Left lobe of liver (tissue), 2 donors: ENCODE results near the gene C3AR1. TPM values are rescaled to one million over a fixed set of nuclear protein-coding genes. Genes with fewer than 3 reads are reported as not detected.
"Not testable (repeated sequence)": the region's sequence is repeated elsewhere in the genome, so short reads cannot be mapped to it uniquely, and the experiment has no call there.

Experiments
- ATAC-seq: fragments of 200-7000 bp; cut with Tn5 transposase; one replicate; pipeline ENCODE4 v1.9.1; 2020; ENCODE audit warnings: mild to moderate bottlenecking, moderate library complexity
- DNase-seq: peaks from one replicate; pipeline ENCODE4 v3.0.0-alpha.2; 2020; ENCODE audit warnings: low spot score
- total RNA-seq: library from RNA; stranded (reverse); gene quantifications from one replicate; pipeline ENCODE4 v1.2.1, GENCODE V29; 2021
- donor health status: DM: no; HTN: no; CAD: no; lungs with moderate emphysema.
- donor health status: DM: no; HTN: yes; CAD: no.

C3AR1 gene
- 2.3 TPM for total RNA-seq

DNA sequence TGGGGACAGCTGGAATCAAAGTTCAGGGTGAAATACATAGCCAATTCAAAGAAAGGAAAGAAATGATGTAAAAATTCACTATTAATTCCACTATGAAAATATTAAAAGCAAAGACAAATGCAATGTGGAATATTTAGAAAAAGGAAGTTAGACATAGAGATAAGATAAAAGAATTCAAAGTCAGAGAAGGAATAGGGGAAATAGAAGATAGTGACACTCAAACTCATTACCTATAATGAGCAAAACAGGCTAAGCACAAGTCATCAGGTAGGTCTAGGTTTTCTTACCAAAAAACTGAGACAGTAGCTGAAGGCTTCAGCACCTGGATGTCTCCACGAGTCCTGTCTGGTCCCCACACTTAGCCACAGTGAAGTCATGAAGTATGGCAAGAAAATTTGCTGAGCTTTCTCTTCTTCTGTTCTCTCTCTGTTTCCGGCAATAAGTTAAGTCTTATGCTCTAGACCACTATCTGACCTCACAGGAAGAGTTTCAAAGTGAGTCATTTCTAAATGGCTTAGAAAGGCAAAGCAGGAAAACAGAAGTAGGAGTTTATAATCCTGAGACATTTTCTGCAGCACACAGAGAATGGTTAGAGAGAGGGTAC, at the start of gene C3AR1:
TSS of gene C3AR1 (minus strand) at position 369 of the 604 bp plus-strand sequence. CDS start 6,174 bp downstream, outside the sequence.
- ATAC-seq: peak; percentile 53
- DNase-seq: no peak

DNA sequence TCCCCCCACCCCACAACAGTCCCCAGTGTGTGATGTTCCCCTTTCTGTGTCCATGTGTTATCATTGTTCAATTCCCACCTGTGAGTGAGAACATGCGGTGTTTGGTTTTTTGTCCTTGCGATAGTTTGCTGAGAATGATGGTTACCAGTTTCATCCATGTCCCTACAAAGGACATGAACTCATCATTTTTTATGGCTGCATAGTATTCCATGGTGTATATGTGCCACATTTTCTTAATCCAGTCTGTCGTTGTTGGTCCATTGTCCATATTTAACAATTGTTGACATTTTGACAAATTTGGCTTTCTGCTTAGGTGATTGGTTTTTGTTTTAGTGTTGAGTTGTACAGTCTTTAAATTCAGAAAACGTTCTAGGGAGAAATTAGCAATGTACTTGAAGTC, 47.0 kb upstream of the C3AR1 start:
- DNase-seq, ATAC-seq: not testable (repeated sequence)

DNA sequence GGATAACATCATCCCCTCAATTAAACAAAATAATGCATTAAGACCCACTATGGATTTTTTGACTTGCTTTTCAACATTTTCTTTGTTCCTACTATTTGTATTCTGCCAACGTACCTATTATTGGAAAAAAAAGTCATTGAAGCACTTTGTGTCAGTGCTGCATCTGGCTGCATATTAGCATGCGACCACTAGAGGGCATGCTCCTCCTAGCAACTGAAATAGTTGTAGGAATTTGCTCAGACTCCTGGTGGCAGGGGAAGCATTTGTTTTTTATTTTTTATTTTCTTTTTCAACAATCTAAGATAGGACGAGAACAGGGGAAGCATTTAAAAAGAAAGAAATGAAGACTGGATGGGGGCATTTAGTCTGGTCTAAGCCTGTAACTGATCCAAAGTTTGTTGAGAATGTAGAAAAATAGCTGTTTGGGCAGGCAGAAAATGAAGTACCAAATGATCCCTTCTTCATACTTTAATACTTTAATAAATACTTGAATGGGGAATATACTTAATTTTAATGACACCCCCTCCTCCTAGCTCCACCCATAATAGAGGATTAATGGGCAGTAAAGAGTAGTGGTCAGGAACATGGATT, 42.7 kb upstream of the C3AR1 start:
- DNase-seq (peak; percentile 66), ATAC-seq (peak; percentile 98)

DNA sequence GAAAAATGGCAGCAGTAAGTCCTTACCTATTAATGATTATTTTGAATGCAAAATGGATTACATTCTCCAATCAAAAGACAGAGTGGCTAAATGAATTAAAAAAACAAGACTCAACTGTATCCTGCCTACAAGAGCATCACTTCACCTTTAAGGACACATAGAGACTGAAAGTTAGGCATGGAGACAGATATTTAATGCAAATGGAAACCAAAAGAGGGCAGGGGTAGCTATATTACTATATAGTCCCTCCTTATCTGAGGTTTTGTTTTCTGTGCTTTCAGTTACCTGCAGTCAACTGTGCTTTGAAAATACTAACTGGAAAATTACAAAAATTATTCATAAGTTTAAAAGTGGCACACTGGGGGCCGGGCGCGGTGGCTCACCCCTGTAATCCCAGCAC, 33.1 kb upstream of the C3AR1 start:
- DNase-seq (no peak), ATAC-seq (no peak)

DNA sequence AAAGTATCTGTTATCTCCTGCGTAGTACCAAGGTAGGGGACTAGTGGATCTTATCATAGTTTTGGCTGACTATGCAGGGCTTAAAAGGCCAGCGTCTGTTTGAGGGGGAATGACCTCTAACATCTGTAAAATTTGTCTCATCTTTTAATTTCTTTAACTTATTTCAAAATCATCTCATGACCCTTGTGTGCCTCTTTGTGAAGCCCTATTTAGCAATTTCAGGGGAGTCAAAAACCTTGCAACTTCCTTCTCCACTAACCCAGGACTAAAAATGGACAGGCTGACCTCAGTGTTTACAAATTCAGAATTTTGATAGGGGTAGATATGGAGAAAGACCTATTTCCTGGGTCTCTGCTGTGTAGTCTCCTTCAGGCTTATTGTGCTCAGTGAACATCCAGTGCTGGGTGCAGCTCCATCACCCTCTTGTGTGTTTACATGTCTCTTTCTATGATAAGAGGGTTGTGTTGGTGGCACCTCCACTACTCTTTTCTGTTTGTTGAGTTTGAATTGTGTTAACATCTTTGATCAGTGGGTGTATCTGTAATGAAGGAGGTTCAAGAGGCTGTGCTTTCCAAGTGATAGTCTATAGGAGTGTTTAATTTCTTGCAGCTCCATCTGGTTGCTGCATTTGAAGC, 30.2 kb upstream of the C3AR1 start:
- ATAC-seq (peak; percentile 48), DNase-seq (no peak)

DNA sequence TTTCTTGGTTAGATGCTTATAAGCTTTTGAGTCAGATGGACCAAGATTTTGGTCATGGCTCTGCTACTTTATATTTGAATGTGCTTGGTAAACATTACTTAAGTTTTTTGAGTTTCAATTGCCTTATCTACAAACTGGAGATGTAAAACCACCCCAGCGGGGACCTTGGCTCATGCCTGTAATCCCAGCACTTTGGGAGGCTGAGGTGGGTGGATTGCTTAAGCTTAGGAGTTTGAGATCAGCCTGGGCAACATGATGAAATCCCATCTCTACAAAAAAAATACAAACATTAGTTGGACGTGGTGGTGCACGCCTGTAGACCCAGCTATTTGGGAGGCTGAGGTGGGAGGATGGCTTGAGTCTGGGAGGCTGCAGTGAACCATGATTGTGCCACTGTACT, 27.1 kb upstream of the C3AR1 start:
- no peak for ATAC-seq
- no peak for DNase-seq

DNA sequence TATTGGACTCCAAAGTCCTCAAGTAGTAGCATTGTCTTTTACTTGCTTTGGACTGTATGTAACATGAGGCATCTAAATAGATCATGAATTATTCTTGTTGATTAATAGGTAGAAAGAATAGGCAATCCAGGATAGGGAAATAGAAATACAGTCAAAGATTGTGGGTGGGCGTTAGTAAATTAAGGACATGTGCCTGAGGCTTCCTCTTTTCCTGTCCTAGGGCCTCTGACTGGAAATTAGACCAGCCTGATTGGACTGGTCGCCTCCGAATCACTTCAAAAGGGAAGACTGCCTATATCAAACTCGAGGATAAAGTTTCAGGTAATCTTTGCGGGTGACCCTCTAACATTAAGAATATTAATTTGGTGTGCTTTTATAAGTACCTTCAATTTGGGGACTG, 23.6 kb upstream of the C3AR1 start:
- no peak for ATAC-seq
- DNase-seq: no peak

DNA sequence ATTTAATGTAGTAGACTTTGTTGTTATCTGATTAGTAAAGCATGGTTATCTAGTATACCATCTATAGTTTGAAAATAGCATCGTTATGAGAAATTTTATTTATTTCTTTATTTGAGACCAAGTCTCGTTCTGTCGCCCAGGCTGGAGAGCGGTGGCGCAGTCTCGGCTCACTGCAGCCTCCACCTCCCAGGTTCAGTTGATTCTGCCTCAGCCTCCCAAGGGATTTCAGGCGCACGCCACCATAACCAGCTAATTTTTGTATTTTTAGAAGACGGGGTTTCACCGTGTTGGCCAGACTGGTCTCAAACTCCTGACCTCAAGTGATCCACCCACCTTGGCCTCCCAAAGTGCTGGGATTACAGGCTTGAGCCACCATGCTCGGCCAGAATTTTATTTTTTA, 23.1 kb upstream of the C3AR1 start:
- not testable (repeated sequence) for ATAC-seq, DNase-seq

DNA sequence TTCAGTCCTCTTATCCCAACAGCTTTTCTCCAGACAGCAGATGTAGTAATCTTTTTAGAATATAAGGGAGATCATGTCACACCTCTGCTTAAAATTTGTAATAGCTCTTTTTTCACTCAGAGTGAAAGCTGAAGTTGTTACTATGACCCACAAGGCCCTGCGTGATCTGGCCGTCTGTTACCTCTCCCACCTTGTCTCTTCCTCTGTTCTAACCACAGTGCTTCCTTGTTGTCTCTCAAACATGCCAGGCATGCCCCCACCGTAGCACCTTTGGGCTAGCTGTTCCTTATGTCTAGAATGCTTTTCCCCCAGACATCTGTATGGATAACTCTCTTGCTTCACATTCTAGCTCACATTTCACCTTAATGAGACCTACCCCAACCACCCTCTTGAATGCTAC, 22.4 kb upstream of the C3AR1 start:
- ATAC-seq (no peak), DNase-seq (no peak)

DNA sequence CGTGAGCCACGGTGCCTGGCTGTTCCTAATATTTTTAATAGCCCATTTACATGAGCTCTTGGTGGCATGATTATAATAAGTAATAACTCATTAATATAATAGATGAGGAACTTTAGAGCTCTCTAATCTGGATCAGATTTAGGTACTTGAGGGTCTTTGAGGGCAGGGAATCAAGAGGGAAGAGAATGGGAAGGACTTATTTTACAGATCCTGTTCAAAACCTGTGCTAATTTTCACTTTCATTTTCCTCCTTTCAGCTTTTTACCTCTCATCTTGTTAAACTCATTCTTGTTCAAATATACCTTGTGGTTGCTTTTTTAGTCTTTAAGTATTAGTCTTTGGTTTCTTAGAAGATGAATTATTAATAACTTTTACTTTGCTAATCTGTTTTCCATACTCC, 21.5 kb upstream of the C3AR1 start:
- DNase-seq (no peak), ATAC-seq (no peak)

DNA sequence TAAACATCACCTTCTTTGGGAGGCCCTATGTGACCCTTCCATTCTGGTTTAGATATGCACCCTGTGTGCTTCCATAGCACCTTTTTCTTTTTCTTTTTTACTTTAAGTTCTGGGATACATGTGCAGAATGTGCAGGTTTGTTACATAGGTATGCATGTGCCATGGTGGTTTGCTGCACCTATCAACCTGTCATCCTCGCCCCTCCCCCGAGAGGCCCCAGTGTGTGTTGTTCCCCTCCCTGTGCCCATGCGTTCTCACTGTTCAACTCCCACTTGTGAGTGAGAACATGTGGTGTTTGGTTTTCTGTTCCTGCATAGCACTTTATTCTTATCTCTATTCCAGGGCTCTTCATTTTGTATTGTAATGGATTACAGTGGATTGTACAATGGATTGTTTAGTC, 18.2 kb upstream of the C3AR1 start:
- not testable (repeated sequence) for DNase-seq, ATAC-seq

DNA sequence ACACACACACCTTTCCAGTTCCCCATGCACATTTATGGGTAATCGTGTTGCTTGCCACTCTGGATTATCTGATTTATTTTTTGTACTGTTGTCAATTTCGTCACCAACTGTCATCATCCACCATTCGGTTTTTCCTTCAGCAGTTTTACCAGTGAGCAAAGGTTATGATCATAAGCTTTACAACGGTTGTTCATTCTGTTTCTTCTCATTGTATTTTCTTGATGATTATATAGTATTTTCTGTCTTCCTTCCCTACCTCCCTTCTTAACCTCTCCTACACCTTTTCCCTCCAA, 16.6 kb upstream of the C3AR1 start:
- DNase-seq (no peak), ATAC-seq (no peak)

DNA sequence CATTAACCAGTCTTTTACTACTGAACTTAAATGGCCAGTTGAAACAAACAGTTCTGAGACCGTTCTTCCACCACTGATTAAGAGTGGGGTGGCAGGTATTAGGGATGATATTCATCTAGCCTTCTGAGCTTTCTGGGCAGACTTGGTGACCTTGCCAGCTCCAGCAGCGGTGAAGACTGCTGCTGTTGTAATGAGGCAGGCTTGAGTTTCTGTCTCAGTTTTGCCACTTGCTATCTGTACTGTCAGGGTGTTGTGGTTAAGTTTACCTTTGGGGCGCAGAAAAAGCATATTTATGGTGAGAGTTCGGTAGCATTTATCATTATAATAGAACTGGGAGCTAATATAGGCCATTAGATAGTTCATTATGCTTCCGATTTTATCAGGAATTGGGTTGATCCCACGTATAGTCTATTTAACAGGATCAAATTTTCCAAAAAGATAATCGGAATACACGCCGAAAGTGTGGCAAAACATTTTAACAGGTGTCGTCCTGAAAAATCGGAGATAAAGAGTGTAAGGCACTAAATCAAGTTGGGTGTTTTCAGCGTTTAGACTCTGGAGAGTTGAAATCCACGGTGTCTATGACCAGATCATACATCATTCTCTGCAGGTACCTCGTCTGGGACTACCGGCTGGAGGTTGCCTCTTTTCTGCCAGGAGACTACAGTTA, 15.2 kb upstream of the C3AR1 start:
- ATAC-seq (peak; percentile 35), DNase-seq (no peak)

DNA sequence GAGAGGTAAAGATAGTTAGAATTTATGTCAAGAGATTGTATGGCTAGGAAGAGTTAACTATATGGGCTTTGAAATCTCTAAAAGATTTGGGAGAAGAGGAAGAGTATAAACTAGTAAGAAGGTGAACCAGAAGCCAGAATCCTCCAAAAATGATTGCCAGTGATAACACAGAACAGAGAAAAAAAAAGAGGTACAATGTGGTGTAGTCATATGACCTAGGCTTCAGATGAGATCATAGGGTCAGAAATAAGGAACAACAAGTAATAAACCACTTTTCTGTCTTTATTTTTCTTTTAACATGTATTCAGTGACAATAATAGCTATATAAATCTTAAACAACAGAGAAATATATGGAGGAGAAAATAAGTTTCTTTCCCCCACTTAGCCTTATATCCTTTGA, 14.0 kb upstream of the C3AR1 start:
- DNase-seq (no peak), ATAC-seq (no peak)

DNA sequence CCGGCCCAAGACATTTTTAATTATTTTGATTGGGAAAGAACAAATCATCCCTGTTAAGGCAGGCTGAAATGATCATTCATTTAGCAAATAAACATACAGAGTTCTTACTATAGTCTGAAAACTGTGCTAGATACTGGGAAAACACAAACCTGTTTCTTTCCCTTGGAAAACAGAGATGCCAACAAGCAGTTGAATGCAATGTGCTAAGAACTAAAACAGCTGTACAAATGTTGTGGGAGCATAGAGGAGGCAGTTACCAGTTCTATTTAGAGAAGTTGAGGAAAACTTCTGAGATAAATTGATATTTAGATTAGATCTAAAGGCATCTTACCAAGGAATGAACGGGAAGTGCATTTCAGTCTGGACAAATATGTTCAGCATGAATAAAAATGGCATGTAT, 12.8 kb upstream of the C3AR1 start:
- no peak for ATAC-seq

DNA sequence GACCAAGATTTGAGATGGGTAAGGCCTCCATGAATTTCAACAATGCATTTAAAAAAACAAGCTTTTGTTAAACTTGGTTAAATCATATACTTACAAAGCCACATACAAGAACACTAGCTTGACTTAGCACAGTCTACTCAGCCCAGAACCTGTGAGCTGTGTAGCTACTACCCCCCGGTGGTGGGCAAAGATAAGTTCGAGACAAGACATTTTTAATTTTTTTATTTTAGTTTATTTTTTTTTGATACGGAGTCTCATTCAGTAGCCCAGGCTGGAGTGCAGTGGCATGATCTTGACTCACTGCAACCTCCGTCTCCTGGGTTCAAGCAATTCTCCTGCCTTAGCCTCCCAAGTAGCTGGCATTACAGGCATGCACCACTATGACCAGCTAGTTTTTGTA, 12.2 kb upstream of the C3AR1 start:
- ATAC-seq: peak; percentile 22
- no peak for DNase-seq

More for the DNA sequence above, 12.8 kb upstream of the C3AR1 start:
- no peak for DNase-seq

DNA sequence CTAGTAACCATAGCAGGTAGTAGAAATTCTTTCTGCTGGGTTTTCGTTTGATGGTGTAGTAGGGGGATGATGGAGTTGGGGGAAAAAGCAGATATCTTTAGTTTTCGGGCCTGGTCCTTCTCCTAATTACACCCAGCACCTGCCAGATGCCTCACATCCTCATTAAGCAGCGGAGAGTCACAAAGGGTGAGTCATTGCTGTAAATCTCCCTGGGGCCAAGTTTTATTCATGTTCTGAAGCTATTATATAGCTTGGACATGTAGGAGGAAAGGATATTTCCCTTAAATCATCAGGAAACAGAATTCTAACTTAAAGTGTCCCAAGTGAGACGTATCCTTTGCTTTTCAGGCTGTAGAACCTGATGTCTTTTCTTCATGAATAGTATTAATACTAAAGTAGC, 11.0 kb upstream of the C3AR1 start:
- no peak for ATAC-seq
- no peak for DNase-seq

DNA sequence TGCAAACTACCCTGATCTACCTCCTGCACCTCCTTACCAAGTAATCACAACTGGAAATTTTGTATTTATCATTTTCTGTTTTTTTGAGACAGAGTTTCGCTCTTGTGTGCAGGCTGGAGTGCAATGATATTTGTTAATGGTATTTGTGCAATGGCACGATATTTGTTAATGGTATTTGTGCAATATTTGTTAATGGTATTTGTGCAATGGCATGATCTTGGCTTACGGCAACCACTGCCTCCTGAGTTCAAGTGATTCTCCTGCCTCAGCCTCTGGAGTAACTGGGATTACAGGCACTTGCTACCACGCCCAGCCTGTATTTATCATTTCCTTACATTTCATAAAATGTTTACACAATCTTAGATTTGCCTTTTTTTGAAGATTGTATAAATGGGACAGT, 10.2 kb upstream of the C3AR1 start:
- DNase-seq: no peak
- ATAC-seq: peak; percentile 49

DNA sequence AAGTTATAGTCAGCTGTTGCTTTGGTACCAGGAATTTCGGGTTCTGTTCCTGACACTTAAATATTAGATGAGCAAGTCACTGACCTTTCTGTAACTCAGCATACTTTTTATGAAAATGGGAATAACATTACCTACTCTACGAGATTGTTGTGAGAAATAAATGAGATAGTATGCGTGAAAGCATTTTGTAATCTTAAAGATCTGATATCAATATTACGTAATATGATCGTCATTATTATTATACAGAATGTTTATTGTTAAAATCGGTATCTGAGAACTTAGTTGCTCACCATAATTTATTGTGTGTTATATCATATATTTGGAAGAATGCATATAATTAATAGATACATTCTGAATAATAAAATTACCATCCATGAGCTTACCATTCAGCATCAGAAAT, 9.8 kb upstream of the C3AR1 start:
- no peak for ATAC-seq
- DNase-seq: no peak

DNA sequence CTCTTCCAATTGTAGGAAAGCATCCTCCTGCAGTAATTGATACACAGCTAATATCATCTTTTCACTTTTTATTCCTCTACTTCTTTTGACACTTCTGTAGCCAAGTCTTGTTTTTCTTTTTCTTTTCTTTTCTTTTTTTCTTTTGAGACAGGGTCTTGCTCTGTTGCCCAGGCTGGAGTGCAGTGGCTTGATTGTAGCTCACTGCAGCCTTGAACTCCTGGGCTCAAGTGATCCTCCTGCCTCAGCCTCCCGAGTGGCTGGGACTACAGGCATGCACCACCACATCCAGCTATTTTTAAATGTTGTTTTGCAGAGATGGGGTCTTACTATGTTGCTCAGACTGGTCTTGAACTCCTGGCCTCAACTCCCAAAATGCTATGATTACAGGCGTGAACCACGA, 5.7 kb upstream of the C3AR1 start:
- not testable (repeated sequence) for DNase-seq, ATAC-seq

DNA sequence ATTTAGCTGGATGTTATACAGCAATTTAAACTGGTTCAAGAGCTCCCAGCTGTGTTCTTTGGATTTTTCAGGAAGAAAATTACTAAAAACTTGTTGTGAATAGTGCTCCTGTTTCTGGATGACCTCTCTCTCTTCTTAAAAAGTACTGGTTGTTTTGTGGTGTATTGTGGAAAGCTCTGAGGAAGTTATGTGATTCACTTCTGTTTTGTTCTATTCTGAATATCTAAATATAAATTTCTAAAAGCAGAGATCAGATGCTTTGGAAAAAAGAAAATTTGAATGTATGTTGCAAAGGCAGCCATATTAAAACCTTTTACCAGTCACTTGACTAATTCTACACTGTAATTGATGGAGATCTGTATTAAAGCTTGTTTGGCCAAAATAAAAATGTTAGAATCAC, 3.4 kb upstream of the C3AR1 start:
- no peak for DNase-seq
- ATAC-seq: no peak

DNA sequence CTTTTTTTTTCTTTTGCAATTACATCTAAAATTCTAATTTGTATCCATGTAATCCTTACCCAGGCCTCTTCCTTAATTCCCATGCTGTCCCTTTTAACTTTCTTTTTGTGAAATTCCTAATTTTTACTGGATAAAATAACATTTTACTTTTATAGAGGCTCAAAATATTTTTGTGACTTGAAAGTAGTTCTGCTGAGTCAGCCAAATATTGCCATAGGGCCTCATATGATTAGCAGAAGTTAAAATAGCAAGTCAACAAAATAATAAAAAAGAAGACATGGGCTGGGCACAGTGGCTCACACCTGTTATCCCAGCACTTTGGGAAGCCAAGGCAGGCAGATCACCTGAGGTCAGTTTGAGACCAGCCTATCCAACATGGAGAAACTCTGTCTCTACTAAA, 2.0 kb downstream of the C3AR1 start:
- ATAC-seq (no peak), DNase-seq (no peak)
